NCI-H748 treated with DMSO at 0.1 percent for 48 hours (cell line): Measurements from ENCODE around the gene LHX4.

Source experiments
- DNase-seq: peaks from one replicate; lab custom pipeline; 2025; lab: John Stamatoyannopoulos, UW

Gene LHX4

GRCh38 chr1:180299479-180300221 is 69.6 kb downstream of the LHX4 start:
- DNase-seq: no peak

GRCh38 chr1:180301135-180301742 is 71.2 kb downstream of the LHX4 start:
- no peak for DNase-seq

GRCh38 chr1:180309338-180309737 is 79.3 kb downstream of the LHX4 start:
- DNase-seq: no peak

GRCh38 chr1:180310095-180310494 is 80.0 kb downstream of the LHX4 start:
- no peak for DNase-seq

GRCh38 chr1:180311011-180311730 is 81.1 kb downstream of the LHX4 start:
- DNase-seq: no peak

GRCh38 chr1:180312926-180313325 is 82.9 kb downstream of the LHX4 start:
- DNase-seq: no peak

- no peak for DNase-seq
Observed at GRCh38 chr1:180327089-180327488, 97.0 kb downstream of the LHX4 start.
